HG02588 (cell line): Measurements from ENCODE around the gene ESR1.

ENCODE experiments used
- ATAC-seq: cut with Tn5 transposase; IDR thresholded peaks from one replicate; pipeline ENCODE4 v1.9.1; 2021; ENCODE audit warnings: mild to moderate bottlenecking, moderate library complexity; ENCODE audit not compliant: unreplicated experiment

ESR1 gene

GRCh38 chr6:152167641-152168603, 360.4 kb downstream of the ESR1 start:
- no peak for ATAC-seq

GRCh38 chr6:152170313-152170701, 362.8 kb downstream of the ESR1 start:
- ATAC-seq = no peak

GRCh38 chr6:152170702-152171667, 363.5 kb downstream of the ESR1 start:
- ATAC-seq = peak; percentile 96

- no peak for ATAC-seq
Observed at GRCh38 chr6:152173321-152173720, 365.8 kb downstream of the ESR1 start.

- no peak for ATAC-seq
Observed at GRCh38 chr6:152173957-152174356, 366.5 kb downstream of the ESR1 start.

- no peak for ATAC-seq
Observed at GRCh38 chr6:152176268-152176667, 368.8 kb downstream of the ESR1 start.
